Skeletal muscle satellite cell (primary cell): ENCODE data around the gene FSTL1.

Experiments used
- H3K27me3 ChIP-seq: 2 replicates; pipeline ENCODE4 v1.7.0; 2013; ENCODE audit warnings: low read length; ENCODE audit not compliant: control insufficient read depth, insufficient read depth
- H3K36me3 ChIP-seq: 2 replicates; pipeline ENCODE4 v1.7.0; 2013; ENCODE audit warnings: mild to moderate bottlenecking, control low read depth, low read length; ENCODE audit not compliant: insufficient read depth
- H3K4me1 ChIP-seq: 2 replicates; pipeline ENCODE4 v1.7.0; 2013; ENCODE audit warnings: low read length; ENCODE audit not compliant: control insufficient read depth, insufficient read depth
- H3K4me2 ChIP-seq: 2 replicates; pipeline ENCODE4 v1.7.0; 2013; ENCODE audit warnings: mild to moderate bottlenecking, low read length
- H3K4me3 ChIP-seq: 2 replicates; pipeline ENCODE4 v1.7.0; 2013; ENCODE audit warnings: low read length
- H3K9ac ChIP-seq: 2 replicates; pipeline ENCODE4 v1.7.0; 2013; ENCODE audit warnings: mild to moderate bottlenecking, low read depth, low read length, moderate library complexity
- H3K9me3 ChIP-seq: replicated peaks from 2 replicates; pipeline ENCODE4 v1.7.0; 2013; ENCODE audit warnings: mild to moderate bottlenecking, control low read depth, low read length

FSTL1 gene

DNA sequence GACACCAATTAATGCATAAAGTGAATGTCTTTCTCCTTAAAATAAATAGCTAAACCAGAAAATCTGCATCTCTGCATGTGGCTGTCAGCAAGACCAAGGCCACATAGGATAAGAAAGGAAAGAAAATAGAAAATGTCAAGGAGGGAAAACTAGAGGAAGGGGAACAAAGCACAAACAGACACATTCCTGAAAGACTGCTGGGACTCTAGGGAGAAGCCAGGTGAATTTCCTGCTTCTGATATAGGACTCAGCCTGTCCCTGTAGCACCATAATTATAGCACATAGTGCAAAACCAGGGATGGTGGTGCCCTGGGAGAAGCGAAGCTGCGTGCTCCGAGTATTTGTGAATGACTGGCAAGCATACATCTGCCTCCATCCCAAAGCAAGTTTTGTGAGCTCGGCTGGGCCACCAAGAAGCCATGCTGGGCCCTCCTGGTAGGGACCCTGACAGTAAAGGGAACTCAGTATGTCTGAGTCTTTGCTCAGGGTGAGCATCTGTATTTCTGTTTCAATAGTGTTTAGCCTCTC, 14.2 kb downstream of the FSTL1 start:
- Histone ChIP-seq H3K4me1 (peaks cover 88% of the 10 kb centered on the region), H3K36me3 (peaks cover 85% of the 10 kb centered on the region), H3K9ac (peak overlapping the region; percentile 64), H3K27me3 (no peaks in the 10 kb centered on the region), H3K4me2 (peak overlapping the region; percentile 64), H3K9me3 (no peaks in the 10 kb centered on the region), H3K4me3 (no peak overlapping the region)

DNA sequence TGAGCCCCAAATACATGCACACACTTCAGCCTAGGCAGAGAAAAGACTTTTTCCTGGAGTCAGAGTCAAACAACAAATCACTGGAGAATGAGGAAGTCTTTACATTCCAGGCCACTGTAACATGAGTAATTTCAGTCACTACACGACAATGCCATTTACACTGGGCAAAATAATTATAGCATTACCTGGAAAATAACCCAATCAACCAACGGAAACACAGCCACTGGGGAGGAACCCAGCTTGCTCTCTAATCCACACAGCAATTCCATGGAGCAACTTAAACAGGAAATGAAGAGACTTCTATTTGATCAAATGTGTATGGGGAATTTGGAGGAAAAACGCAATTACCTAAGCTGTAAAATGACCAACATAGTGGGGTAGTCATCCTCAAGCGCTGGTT, 15.2 kb downstream of the FSTL1 start:
- H3K27me3 ChIP-seq = no peaks in the 10 kb centered on the region
- peaks cover 84% of the 10 kb centered on the region for H3K36me3 ChIP-seq
- peaks cover 82% of the 10 kb centered on the region for H3K4me1 ChIP-seq
- H3K9me3 ChIP-seq = no peaks in the 10 kb centered on the region
- peak overlapping the region; percentile 64 for H3K4me2 ChIP-seq
- H3K4me3 ChIP-seq = no peak overlapping the region
- H3K9ac ChIP-seq = peak overlapping the region; percentile 64

DNA sequence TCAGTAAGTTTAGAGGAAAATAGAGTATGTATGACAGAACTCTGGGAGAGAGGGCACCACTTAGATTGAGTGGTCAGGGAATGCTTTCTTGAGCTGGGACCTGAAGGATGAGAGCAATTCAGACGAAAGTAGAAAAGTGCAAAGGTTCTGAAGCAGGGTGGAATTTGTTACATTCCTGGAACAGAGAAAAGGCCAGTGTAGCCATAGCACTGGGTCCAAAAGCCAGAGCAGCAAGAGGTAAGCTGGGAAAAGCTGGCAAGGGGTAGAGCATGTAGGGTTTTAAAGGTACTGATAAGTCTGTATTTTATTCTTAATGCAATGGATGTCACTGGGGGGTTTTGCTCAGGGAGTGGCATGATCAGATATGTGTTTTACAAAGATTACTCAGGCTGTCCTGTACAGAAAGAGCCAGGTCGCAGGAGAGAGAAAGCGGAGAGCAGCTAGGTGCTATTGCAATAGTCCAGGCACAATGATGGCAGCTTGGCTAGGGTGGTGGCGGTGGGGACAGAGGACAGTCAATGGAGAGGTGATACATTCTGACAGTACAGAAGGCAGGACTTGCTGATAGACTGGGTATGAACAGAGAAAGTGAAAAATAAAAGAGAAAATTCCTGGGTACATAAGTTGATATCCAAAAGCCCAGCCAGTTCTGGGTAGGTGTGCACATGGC, 17.0 kb downstream of the FSTL1 start:
- H3K36me3 ChIP-seq = peaks cover 84% of the 10 kb centered on the region
- H3K4me2 ChIP-seq = no peak overlapping the region
- H3K9me3 ChIP-seq = no peaks in the 10 kb centered on the region
- no peak overlapping the region for H3K9ac ChIP-seq
- H3K27me3 ChIP-seq = no peaks in the 10 kb centered on the region
- peaks cover 84% of the 10 kb centered on the region for H3K4me1 ChIP-seq
- no peak overlapping the region for H3K4me3 ChIP-seq

DNA sequence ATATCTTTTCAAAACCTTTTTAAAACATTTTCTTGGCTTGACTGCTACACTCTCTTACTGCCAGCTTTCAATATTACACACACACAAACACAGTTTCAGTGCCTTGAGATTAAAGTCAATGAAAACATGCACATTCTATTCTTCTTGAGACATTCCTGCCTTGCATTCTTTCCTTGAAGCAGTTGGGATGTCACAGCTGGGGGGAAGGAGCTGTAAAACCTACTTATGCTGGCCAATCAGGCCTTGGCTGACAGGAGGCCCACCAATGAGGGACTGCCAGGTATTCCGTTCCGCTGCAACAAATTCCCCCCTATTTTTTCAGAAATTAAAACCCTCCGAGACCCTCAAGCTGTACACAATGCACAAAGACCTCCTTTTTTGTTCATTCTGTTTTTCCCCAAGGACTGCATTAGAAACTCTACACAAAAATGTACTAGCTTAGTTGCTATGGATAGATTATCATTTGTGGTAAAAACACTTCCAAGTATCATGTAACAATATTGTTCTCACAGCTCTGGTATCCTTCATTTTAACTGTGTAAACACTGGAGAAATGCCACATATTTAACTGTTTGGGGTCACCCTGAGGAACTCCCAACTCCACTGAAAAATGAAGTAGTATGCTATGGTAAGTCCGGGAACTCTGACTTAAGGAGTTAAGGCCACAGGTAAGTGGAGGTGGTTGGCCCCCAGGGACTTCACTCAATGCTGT, 18.5 kb downstream of the FSTL1 start:
- no peaks in the 10 kb centered on the region for H3K27me3 ChIP-seq
- peaks cover 80% of the 10 kb centered on the region for H3K4me1 ChIP-seq
- no peak overlapping the region for H3K9ac ChIP-seq
- H3K4me3 ChIP-seq = no peak overlapping the region
- H3K4me2 ChIP-seq = peak overlapping the region; percentile 34
- peaks cover 84% of the 10 kb centered on the region for H3K36me3 ChIP-seq
- H3K9me3 ChIP-seq = no peaks in the 10 kb centered on the region

- Histone ChIP-seq H3K36me3 (peaks cover 95% of the 10 kb centered on the region), H3K4me3 (no peak overlapping the region), H3K27me3 (no peaks in the 10 kb centered on the region), H3K9me3 (no peaks in the 10 kb centered on the region), H3K4me1 (peaks cover 75% of the 10 kb centered on the region), H3K9ac (peak overlapping the region; percentile 21), H3K4me2 (no peak overlapping the region)
Observed at GRCh38 chr3:120429921-120430361, 20.9 kb downstream of the FSTL1 start.

- H3K9ac ChIP-seq = no peak overlapping the region
- no peak overlapping the region for H3K4me2 ChIP-seq
- H3K36me3 ChIP-seq = peaks cover 96% of the 10 kb centered on the region
- H3K27me3 ChIP-seq = no peaks in the 10 kb centered on the region
- H3K9me3 ChIP-seq = no peaks in the 10 kb centered on the region
- H3K4me1 ChIP-seq = peaks cover 66% of the 10 kb centered on the region
- no peak overlapping the region for H3K4me3 ChIP-seq
Observed at GRCh38 chr3:120428924-120429323, 21.9 kb downstream of the FSTL1 start.

GRCh38 chr3:120427201-120427600, 23.6 kb downstream of the FSTL1 start:
- Histone ChIP-seq H3K4me3 (no peak overlapping the region), H3K9me3 (no peaks in the 10 kb centered on the region), H3K9ac (no peak overlapping the region), H3K36me3 (peaks cover 94% of the 10 kb centered on the region), H3K4me2 (no peak overlapping the region), H3K4me1 (peaks cover 51% of the 10 kb centered on the region), H3K27me3 (no peaks in the 10 kb centered on the region)

- Histone ChIP-seq H3K9ac (no peak overlapping the region), H3K36me3 (peaks cover 91% of the 10 kb centered on the region), H3K4me1 (peaks cover 56% of the 10 kb centered on the region), H3K4me3 (no peak overlapping the region), H3K9me3 (no peaks in the 10 kb centered on the region), H3K27me3 (no peaks in the 10 kb centered on the region), H3K4me2 (no peak overlapping the region)
Observed at GRCh38 chr3:120425572-120426250, 25.1 kb downstream of the FSTL1 start.

DNA sequence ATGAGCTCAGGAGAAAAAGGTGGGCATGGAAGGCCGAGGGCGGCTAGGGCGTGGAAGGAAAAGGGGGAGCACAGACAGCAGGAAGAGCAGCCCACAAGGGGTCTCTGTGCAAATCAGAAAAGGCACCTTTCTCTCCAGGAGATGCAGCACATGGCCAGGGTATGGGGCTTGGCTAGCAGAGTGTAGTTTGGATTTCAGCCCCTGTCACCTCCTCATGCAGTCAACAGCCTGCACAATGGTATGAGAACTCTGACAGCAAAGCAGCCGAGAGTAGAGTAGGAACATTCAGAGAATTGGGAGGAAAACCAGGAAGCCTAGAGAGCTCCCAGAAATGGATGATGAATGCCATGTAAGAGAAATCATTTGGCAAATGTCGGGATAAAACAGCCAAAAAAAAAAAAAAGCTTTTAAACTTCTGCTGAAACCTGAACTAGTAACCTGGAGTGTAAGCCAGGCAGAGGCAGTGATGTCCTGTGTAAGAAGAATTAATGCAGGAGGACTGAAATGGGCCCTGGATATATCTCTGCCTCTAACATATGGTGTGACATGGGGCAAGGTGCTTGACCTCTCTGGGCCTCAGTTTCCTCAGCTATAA, 25.7 kb downstream of the FSTL1 start:
- Histone ChIP-seq H3K4me3 (no peak overlapping the region), H3K27me3 (no peaks in the 10 kb centered on the region), H3K36me3 (peaks cover 85% of the 10 kb centered on the region), H3K4me2 (no peak overlapping the region), H3K9me3 (no peaks in the 10 kb centered on the region), H3K9ac (no peak overlapping the region), H3K4me1 (peaks cover 51% of the 10 kb centered on the region)

DNA sequence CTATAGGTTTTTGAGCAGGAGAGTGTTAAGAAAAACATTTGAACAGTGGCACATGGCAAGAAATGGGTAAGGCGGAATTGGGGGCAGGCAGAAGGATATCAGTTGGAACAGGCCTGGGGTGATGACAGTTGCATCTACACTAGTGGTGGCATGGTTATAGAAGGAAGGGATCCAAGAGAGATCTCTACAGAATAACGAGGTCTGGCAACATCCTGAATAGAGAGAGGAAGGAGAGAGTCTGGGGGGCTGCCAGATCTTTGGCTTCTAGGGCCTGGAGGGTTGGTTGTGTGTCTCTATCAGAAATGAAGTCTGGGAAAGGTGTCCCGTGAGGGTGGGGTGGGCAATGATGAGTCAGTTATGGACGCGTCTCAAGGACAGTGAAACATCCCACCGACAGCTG, 26.3 kb downstream of the FSTL1 start:
- Histone ChIP-seq H3K4me1 (peaks cover 46% of the 10 kb centered on the region), H3K36me3 (peaks cover 83% of the 10 kb centered on the region), H3K4me2 (no peak overlapping the region)

GRCh38 chr3:120423432-120423831, 27.4 kb downstream of the FSTL1 start:
- H3K9me3 ChIP-seq = no peaks in the 10 kb centered on the region
- peaks cover 38% of the 10 kb centered on the region for H3K4me1 ChIP-seq
- no peaks in the 10 kb centered on the region for H3K27me3 ChIP-seq
- no peak overlapping the region for H3K4me2 ChIP-seq
- peaks cover 72% of the 10 kb centered on the region for H3K36me3 ChIP-seq
- no peak overlapping the region for H3K9ac ChIP-seq
- no peak overlapping the region for H3K4me3 ChIP-seq

More for the DNA sequence above, 26.3 kb downstream of the FSTL1 start:
- no peak overlapping the region for H3K4me3 ChIP-seq
- no peak overlapping the region for H3K9ac ChIP-seq
- H3K27me3 ChIP-seq = no peaks in the 10 kb centered on the region
- no peaks in the 10 kb centered on the region for H3K9me3 ChIP-seq
